GM12875 (cell line): ENCODE data around the gene GBP2.

Source experiments
- H3K4me3 ChIP-seq: one replicate; pipeline ENCODE4 v1.5.1; 2011; ENCODE audit warnings: low read depth, low read length, control low read depth
- CTCF ChIP-seq: IDR thresholded peaks from 2 replicates; pipeline ENCODE4 v1.5.1; 2011; ENCODE audit warnings: low read depth, mild to moderate bottlenecking, control low read depth, inconsistent platforms, low read length, moderate library complexity, borderline replicate concordance; ENCODE audit not compliant: insufficient read depth

Gene GBP2

GRCh38 chr1:89125240-89125912, 538 bp downstream of the GBP2 start:
- TF ChIP-seq CTCF: no peak

GRCh38 chr1:89121641-89122040, 4.3 kb downstream of the GBP2 start:
- no peak overlapping the region for H3K4me3 ChIP-seq
- no peak for TF ChIP-seq CTCF

More at GRCh38 chr1:89125240-89125912, 538 bp downstream of the GBP2 start:
- peak overlapping the region; percentile 47 for H3K4me3 ChIP-seq

- TF ChIP-seq CTCF: no peak
- no peak overlapping the region for H3K4me3 ChIP-seq
Observed at GRCh38 chr1:89114662-89115061, 11.3 kb downstream of the GBP2 start.

- no peak overlapping the region for H3K4me3 ChIP-seq
- TF ChIP-seq CTCF: no peak
Observed at GRCh38 chr1:89112871-89113613, 12.9 kb downstream of the GBP2 start.

- no peak for TF ChIP-seq CTCF
- H3K4me3 ChIP-seq: no peak overlapping the region
Observed at GRCh38 chr1:89104687-89105086, 21.2 kb downstream of the GBP2 start.

GRCh38 chr1:89104147-89104546, 21.8 kb downstream of the GBP2 start:
- no peak for TF ChIP-seq CTCF

GRCh38 chr1:89102021-89102420, 23.9 kb downstream of the GBP2 start:
- TF ChIP-seq CTCF: no peak

More at GRCh38 chr1:89104147-89104546, 21.8 kb downstream of the GBP2 start:
- no peak overlapping the region for H3K4me3 ChIP-seq

More at GRCh38 chr1:89102021-89102420, 23.9 kb downstream of the GBP2 start:
- no peak overlapping the region for H3K4me3 ChIP-seq
